A673 (cell line): ENCODE data around the gene ETV3. TPM values are rescaled to one million over a fixed set of nuclear protein-coding genes. Genes with fewer than 3 reads are reported as not detected.
A peak's percentile ranks its signal among the peaks of the same experiment; 100 is the strongest.

ENCODE experiments used
- BruUV-seq: library from RNA; stranded (reverse); fragments of 400-500 nt; replicated peaks from 2 replicates; lab custom pipeline; 2021; lab: Mats Ljungman, UMichigan
- CTCF ChIA-PET: fragments of 300-600 bp; sonication (Branson Sonifier 250); formaldehyde crosslinking; loops from one replicate; lab custom pipeline; 2022; ENCODE audit warnings: antibody characterized with exemption; lab: Charles Lee
- POLR2A ChIA-PET: fragments of 300-600 bp; sonication (Branson Sonifier 250); formaldehyde crosslinking; loops from one replicate; lab custom pipeline; 2022; ENCODE audit warnings: antibody characterized with exemption; ENCODE audit not compliant: low non-redundant PET; lab: Charles Lee
- DNase-seq: peaks from one replicate; pipeline ENCODE4 v3.0.0-alpha.2; 2015; ENCODE audit warnings: low spot score
- H3K27ac ChIP-seq: fragments of 200-600 bp; sonication (generic); 2 replicates; pipeline ENCODE4 v1.5.1; 2016; ENCODE audit warnings: mixed run types, low read depth, mild to moderate bottlenecking, mixed read lengths, antibody characterized with exemption, low read length; ENCODE audit not compliant: poor library complexity, severe bottlenecking
- H3K27me3 ChIP-seq: fragments of 200-600 bp; sonication (generic); replicated peaks from 2 replicates; pipeline ENCODE4 v1.6.1; 2017; ENCODE audit warnings: mixed run types, low read depth, mild to moderate bottlenecking, mixed read lengths, antibody characterized with exemption, low read length; ENCODE audit not compliant: insufficient read depth, poor library complexity
- H3K36me3 ChIP-seq: fragments of 200-600 bp; sonication (generic); 2 replicates; pipeline ENCODE4 v1.6.1; 2016; ENCODE audit warnings: mixed run types, mild to moderate bottlenecking, mixed read lengths, antibody characterized with exemption, low read length; ENCODE audit not compliant: insufficient read depth, poor library complexity, severe bottlenecking
- H3K4me1 ChIP-seq: fragments of 200-600 bp; sonication (generic); 2 replicates; pipeline ENCODE4 v1.6.1; 2017; ENCODE audit warnings: mixed run types, mild to moderate bottlenecking, mixed read lengths, antibody characterized with exemption, low read length; ENCODE audit not compliant: insufficient read depth, poor library complexity, severe bottlenecking
- H3K4me3 ChIP-seq: fragments of 200-600 bp; sonication (generic); 2 replicates; pipeline ENCODE4 v1.5.1; 2016; ENCODE audit warnings: low read depth, mixed run types, mild to moderate bottlenecking, mixed read lengths, low read length; ENCODE audit not compliant: poor library complexity, severe bottlenecking
- H3K9me3 ChIP-seq: fragments of 200-600 bp; sonication (generic); 2 replicates; pipeline ENCODE4 v1.6.1; 2016; ENCODE audit warnings: mixed run types, low read depth, mild to moderate bottlenecking, mixed read lengths, antibody characterized with exemption, low read length; ENCODE audit not compliant: poor library complexity, severe bottlenecking
- EZH2 ChIP-seq: fragments of 200-600 bp; sonication (generic); IDR thresholded peaks from 2 replicates; pipeline ENCODE4 v1.6.1; 2017; ENCODE audit warnings: borderline replicate concordance, low read depth, mild to moderate bottlenecking, mixed read lengths, antibody characterized with exemption, low read length; ENCODE audit not compliant: poor library complexity, severe bottlenecking
- intact Hi-C: fragments of 100-400 bp; cut with micrococcal nuclease; formaldehyde crosslinking; loops from one replicate; pipeline ENCODE4 v1.10.0; 2022; ENCODE audit not compliant: unreplicated experiment
- total RNA-seq: library from RNA; stranded (reverse); gene quantifications from 2 replicates; pipeline ENCODE4 v1.2.3, GENCODE V29; 2021
- TF ChIP-seq, protein P1 (sequence below): fragments of 300-800, 200-600 bp; sonication (generic); conservative IDR thresholded peaks from 2 replicates; pipeline ENCODE4 v1.5.1; 2017; ENCODE audit warnings: low read depth, mild to moderate bottlenecking, antibody characterized with exemption, low read length, moderate library complexity, mixed read lengths

The ETV3 gene
- total RNA-seq, 1 experiment from 2014 or later, result 46.1 TPM

DNA sequence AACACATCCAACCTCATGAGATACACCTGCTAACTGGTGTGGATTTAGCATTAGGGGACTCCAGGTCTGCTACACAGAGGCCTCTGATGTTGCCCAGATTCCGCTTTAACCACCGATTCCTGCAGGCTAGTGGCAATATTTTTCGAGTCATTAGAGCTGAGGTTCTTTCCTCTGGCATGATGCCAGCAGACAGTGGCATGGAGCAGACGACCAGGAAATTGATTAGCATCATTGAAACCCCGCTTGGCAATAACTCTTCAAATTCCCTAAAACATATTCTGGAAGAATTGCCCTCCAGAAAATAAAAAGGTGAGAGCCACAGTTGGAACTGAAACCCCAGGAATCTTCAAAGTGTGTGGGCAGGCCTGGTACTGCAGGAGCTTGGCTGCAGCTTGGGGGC lies 28.4 kb upstream of the ETV3 start:
- Histone ChIP-seq H3K27ac (no peak overlapping the region), H3K4me1 (peaks cover 3% of the 10 kb centered on the region), H3K9me3 (no peaks in the 10 kb centered on the region), H3K4me3 (no peak overlapping the region), H3K27me3 (no peaks in the 10 kb centered on the region), H3K36me3 (no peaks in the 10 kb centered on the region)
- ChIA-PET POLR2A (no interaction called here), CTCF (no interaction called here)
- no TSS peak for BruUV-seq
- TF ChIP-seq EZH2, result no peak
- TF ChIP-seq, protein P1, sequence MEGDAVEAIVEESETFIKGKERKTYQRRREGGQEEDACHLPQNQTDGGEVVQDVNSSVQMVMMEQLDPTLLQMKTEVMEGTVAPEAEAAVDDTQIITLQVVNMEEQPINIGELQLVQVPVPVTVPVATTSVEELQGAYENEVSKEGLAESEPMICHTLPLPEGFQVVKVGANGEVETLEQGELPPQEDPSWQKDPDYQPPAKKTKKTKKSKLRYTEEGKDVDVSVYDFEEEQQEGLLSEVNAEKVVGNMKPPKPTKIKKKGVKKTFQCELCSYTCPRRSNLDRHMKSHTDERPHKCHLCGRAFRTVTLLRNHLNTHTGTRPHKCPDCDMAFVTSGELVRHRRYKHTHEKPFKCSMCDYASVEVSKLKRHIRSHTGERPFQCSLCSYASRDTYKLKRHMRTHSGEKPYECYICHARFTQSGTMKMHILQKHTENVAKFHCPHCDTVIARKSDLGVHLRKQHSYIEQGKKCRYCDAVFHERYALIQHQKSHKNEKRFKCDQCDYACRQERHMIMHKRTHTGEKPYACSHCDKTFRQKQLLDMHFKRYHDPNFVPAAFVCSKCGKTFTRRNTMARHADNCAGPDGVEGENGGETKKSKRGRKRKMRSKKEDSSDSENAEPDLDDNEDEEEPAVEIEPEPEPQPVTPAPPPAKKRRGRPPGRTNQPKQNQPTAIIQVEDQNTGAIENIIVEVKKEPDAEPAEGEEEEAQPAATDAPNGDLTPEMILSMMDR, result no peak
- intact Hi-C loops, result no loop called here
- DNase-seq, result no peak

DNA sequence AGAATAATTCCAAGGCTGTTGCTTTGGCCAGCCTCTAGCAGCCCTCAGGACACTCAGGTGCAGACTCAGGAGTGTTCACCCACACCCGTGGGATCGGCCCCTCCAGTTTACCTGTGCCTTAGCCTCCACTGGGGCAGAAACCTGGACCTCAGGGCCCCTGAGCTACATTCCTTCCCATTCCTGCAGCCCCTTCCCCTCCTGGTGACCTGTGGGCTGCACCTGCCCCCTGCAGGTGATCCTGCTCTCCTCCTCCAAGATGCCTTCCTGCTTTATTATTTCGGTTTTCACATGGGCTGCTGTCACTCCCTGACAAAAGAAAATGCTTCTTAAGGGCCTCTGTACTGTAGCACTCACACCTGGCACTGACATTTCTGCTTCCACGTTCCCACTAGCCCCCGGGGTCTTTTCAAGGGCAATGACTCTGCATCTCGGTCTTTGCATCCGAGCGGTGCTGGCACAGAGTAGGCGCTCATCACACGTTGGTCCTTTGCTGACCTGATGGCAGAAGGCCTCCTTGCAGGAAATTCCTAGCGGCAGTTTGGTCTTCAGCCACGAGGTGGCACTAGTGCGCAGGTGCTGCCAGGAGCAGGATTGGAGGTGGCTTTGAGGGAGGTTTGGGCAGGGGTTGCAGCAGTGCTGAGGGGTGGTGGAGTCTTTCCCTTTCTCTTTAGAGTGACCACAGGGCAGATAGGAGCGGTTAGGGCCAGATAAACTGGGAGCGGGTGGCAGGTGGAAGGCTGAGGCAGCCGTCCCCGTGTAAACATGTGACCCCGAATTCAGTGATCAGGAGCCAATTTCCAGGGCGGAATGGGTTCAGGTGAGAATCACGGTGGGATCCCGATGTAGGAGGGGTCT lies 25.3 kb upstream of the ETV3 start:
- CTCF ChIA-PET, result interaction anchor here (0.8 kb wide), 1 partner anchor 73 kb away, joined by 3 read pairs; no protein-coding TSS in a partner anchor
- POLR2A ChIA-PET, result no interaction called here
- Histone ChIP-seq H3K36me3 (no peaks in the 10 kb centered on the region), H3K4me1 (peaks cover 3% of the 10 kb centered on the region), H3K27me3 (no peaks in the 10 kb centered on the region), H3K27ac (no peak overlapping the region), H3K4me3 (peak overlapping the region; percentile 35), H3K9me3 (no peaks in the 10 kb centered on the region)
- TF ChIP-seq, protein P1, result peak; percentile 97
- no peak for TF ChIP-seq EZH2
- intact Hi-C loops, result no loop called here
- peak; percentile 81 for DNase-seq
- BruUV-seq, result no TSS peak

DNA sequence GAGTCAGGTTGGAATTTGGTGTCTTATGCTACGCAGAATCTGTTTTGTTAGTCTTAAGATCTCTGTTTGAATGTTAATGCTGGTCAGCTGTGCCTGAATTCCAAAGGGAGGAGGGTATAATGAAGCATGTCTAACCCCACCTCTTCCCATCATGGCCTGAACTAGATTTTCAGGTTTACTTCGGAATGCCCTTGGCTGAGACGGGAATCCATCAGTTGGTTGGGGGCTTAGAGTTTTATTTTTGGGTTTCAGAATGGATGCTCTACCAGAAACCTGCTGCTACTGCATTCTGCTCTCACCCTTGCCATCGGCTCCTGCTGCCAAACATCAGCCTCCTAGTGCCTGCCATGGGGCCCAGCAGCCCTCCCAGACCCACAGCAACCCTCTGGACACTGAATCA lies 24.1 kb upstream of the ETV3 start:
- POLR2A ChIA-PET, result no interaction called here
- no peaks in the 10 kb centered on the region for H3K9me3 ChIP-seq
- intact Hi-C loops, result no loop called here
- H3K27me3 ChIP-seq, result no peaks in the 10 kb centered on the region
- H3K36me3 ChIP-seq, result no peaks in the 10 kb centered on the region
- H3K27ac ChIP-seq, result no peak overlapping the region
- CTCF ChIA-PET, result no interaction called here
- peaks cover 6% of the 10 kb centered on the region for H3K4me1 ChIP-seq
- H3K4me3 ChIP-seq, result no peak overlapping the region
- BruUV-seq, result no TSS peak
- TF ChIP-seq, protein P1, result no peak
- no peak for TF ChIP-seq EZH2
- DNase-seq, result no peak
